Activated naive CD4-positive, alpha-beta T cell treated with anti-CD3 and anti-CD28 coated beads, Interleukin-2, amount 50 U/mL, for 72 hours (primary cell): ENCODE measurements around the gene COL18A1. TPM values are rescaled to one million over a fixed set of nuclear protein-coding genes. Genes with fewer than 3 reads are reported as not detected.
"Not testable (repeated sequence)": the region's sequence is repeated elsewhere in the genome, so short reads cannot be mapped to it uniquely, and the experiment has no call there.

Source experiments
- ATAC-seq, 2 donors: fragments of 150-1000 bp; cut with Tn5 transposase; 2 replicates each; pipeline ENCODE4 v1.10.0; 2021; ENCODE audit warnings: mild to moderate bottlenecking in 2 of 2, moderate library complexity in 2 of 2
- DNase-seq, 2 donors: peaks; one replicate each; pipeline ENCODE4 v3.0.0; 2021 to 2022; ENCODE audit warnings: low spot score in 2 of 2
- H3K27ac Mint-ChIP-seq, 2 donors: one replicate each; pipeline ENCODE4 v1.8.0; 2022; ENCODE audit warnings: mild to moderate bottlenecking in 2 of 2, mixed read lengths in 2 of 2
- H3K36me3 Mint-ChIP-seq, 2 donors: one replicate each; pipeline ENCODE4 v1.8.0; 2022; ENCODE audit warnings: mixed read lengths in 2 of 2
- H3K9me3 Mint-ChIP-seq, 2 donors: one replicate each; pipeline ENCODE4 v1.8.0; 2022; ENCODE audit warnings: mixed read lengths in 2 of 2
- total RNA-seq, 2 donors: library from RNA; stranded (reverse); gene quantifications; one replicate each; pipeline ENCODE4 v1.2.3, GENCODE V29; 2022

Gene COL18A1
- total RNA-seq, 2 donors from 2014 or later, result 4.3 to 22.3 TPM

GRCh38 chr21:45499970-45500577, 95.1 kb downstream of the COL18A1 start:
- ATAC-seq (no peak), DNase-seq (peak in 1 of 2 donors; percentile 26)
- peaks cover 0 to 7% of the 10 kb centered on the region in 2 donors for H3K9me3 Mint-ChIP-seq
- no peak overlapping the region for H3K27ac Mint-ChIP-seq
- H3K36me3 Mint-ChIP-seq, result peaks cover 0 to 14% of the 10 kb centered on the region in 2 donors

DNA sequence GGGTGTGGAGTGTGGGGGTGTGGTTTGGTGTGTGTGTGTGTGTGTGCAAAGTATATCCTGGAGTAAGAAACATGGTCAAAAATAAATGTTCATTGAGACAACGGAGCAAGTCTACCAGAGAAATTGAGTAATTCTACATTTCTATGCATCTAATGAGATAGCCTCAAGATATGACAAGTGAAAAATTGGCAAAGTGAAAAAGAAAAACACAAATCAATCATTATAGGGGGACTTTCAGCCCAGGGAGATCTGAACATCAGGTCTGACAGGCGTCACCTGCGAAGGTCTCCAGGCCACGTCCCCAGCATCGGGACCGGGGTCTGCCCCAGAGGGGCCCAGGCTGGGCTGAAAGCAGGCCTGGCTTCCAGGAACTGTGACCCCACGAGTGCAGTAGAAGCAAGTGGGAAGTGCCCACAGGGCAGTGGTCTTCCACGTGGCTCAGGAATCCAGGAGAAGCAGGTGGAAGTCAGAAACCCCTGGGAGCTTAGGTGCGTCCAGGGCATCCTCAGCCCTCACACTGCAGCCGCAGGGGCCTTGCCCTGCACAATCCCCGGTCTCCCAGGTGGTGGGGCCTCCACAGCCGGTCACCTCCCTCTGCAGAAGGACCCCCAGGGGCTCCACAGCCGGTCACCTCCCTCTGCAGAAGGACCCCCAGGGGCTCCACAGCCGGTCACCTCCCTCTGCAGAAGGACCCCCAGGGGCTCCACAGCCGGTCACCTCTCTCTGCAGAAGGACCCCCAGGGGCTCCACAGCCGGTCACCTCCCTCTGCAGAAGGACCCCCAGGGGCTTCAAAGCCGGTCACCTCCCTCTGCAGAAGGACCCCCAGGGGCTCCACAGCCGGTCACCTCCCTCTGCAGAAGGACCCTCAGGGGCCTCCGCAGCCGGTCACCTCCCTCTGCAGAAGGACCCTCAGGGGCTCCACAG, 96.4 kb downstream of the COL18A1 start:
- DNase-seq (peak in 1 of 2 donors; percentile 50), ATAC-seq (peak; percentile 23 to 48)
- not testable (repeated sequence) for H3K9me3 Mint-ChIP-seq, H3K27ac Mint-ChIP-seq
- peaks cover 0 to 14% of the 10 kb centered on the region in 2 donors for H3K36me3 Mint-ChIP-seq

DNA sequence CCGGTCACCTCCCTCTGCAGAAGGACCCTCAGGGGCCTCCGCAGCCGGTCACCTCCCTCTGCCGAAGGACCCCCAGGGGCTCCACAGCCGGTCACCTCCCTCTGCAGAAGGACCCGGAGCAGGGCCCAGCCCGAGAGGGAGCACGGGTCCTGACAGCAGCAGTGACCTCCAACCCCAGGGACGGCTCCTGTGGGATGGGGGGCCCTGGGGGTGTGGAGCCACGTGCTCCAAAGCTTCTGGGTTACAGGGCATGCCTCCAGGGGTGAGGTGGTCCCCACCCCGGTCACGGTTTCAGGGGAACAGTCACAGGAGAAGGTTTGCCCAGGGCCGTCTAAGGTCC, 97.0 kb downstream of the COL18A1 start:
- H3K36me3 Mint-ChIP-seq, result peaks cover 0 to 14% of the 10 kb centered on the region in 2 donors
- H3K27ac Mint-ChIP-seq, result no peak overlapping the region
- DNase-seq, result peak in 1 of 2 donors; percentile 45
- H3K9me3 Mint-ChIP-seq, result peaks cover 0 to 7% of the 10 kb centered on the region in 2 donors
- ATAC-seq, result no peak

- ATAC-seq (no peak), DNase-seq (peak in 1 of 2 donors; percentile 18)
- peaks cover 0 to 7% of the 10 kb centered on the region in 2 donors for H3K9me3 Mint-ChIP-seq
- H3K36me3 Mint-ChIP-seq, result peaks cover 0 to 14% of the 10 kb centered on the region in 2 donors
- no peak overlapping the region for H3K27ac Mint-ChIP-seq
Measured at GRCh38 chr21:45502600-45502999, 97.6 kb downstream of the COL18A1 start.

GRCh38 chr21:45503226-45503625, 98.3 kb downstream of the COL18A1 start:
- DNase-seq, H3K9me3 Mint-ChIP-seq, ATAC-seq, H3K27ac Mint-ChIP-seq: not testable (repeated sequence)
- peaks cover 0 to 14% of the 10 kb centered on the region in 2 donors for H3K36me3 Mint-ChIP-seq

GRCh38 chr21:45504021-45504515, 99.1 kb downstream of the COL18A1 start:
- H3K9me3 Mint-ChIP-seq, result peaks cover 0 to 7% of the 10 kb centered on the region in 2 donors

DNA sequence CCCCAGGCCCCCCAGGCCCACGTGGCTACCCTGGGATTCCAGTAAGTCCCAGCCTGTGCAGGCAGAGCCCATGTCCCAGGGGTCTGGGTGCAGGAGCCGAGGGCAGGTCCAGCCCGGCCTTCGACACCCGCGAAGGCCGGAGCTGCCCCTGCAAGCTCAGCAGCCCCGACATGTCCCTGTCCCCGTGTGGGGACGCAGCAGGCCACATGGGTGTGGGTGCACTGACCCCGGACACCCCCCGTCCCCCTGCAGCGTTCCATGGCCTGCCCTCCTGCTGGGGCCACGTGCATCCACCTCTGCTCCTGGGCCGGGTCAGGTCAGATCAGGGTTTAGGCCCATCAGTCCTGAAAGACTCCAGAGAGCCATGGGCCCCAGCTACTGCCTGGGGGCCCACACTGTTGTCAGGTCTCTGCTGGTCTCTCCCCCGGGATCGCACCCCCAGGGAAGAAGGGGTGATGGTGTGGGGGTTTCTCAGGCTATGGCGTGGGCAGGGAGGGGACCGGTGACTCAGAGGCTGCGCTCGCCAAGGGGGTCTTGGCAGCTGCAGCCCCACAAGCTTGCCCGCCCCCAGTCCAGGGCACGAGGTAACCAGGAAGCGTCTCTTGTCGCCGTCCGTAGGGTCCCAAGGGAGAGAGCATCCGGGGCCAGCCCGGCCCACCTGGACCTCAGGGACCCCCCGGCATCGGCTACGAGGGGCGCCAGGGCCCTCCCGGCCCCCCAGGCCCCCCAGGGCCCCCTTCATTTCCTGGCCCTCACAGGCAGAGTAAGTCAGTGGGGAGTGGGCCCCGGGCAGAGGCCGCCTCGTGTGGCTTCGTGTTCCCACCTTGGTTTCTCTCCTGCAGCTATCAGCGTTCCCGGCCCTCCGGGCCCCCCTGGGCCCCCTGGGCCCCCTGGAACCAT, 99.8 kb downstream of the COL18A1 start:
- DNase-seq (peak in 1 of 2 donors; percentile 53), ATAC-seq (no peak)
- Mint-ChIP-seq H3K36me3 (peaks cover 0 to 2% of the 10 kb centered on the region in 2 donors), H3K27ac (no peak overlapping the region), H3K9me3 (peaks cover 0 to 4% of the 10 kb centered on the region in 2 donors)

More at GRCh38 chr21:45504021-45504515, 99.1 kb downstream of the COL18A1 start:
- DNase-seq (peak in 1 of 2 donors; percentile 49), ATAC-seq (no peak)
- H3K36me3 Mint-ChIP-seq, result peaks cover 0 to 9% of the 10 kb centered on the region in 2 donors
- no peak overlapping the region for H3K27ac Mint-ChIP-seq

DNA sequence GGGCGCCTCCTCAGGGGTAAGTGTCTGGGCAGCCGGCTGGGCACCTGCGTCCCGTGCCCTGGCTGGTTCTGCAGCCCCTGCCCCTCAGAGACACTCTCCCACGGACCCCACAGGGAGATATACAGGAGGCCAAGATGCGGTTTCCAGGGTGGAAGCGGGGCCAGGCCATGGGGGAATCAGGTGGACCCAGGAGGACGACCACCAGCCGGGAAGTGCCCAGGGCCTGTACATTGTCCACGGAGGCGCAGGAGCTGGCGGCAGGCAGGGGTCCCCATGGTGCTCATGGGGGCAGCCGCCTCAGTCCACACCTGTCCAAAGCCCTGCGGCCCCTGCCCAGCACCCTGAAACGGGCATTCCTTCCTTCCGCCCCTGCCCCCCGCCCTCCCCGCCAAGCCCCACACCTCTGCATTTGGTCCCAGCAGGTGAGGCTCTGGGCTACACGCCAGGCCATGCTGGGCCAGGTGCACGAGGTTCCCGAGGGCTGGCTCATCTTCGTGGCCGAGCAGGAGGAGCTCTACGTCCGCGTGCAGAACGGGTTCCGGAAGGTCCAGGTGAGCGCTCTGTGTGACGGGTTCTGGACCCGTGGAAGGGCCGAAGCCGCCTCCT, 100.6 kb downstream of the COL18A1 start:
- no peak for ATAC-seq
- peak in 1 of 2 donors; percentile 20 for DNase-seq
- no peaks in the 10 kb centered on the region for H3K36me3 Mint-ChIP-seq
- H3K9me3 Mint-ChIP-seq, result no peaks in the 10 kb centered on the region
- H3K27ac Mint-ChIP-seq, result no peak overlapping the region

- ATAC-seq, result no peak
- DNase-seq, result peak in 1 of 2 donors; percentile 33
- Mint-ChIP-seq H3K36me3 (no peaks in the 10 kb centered on the region), H3K27ac (no peak overlapping the region), H3K9me3 (no peaks in the 10 kb centered on the region)
Measured at GRCh38 chr21:45506241-45506817, 101.4 kb downstream of the COL18A1 start.

DNA sequence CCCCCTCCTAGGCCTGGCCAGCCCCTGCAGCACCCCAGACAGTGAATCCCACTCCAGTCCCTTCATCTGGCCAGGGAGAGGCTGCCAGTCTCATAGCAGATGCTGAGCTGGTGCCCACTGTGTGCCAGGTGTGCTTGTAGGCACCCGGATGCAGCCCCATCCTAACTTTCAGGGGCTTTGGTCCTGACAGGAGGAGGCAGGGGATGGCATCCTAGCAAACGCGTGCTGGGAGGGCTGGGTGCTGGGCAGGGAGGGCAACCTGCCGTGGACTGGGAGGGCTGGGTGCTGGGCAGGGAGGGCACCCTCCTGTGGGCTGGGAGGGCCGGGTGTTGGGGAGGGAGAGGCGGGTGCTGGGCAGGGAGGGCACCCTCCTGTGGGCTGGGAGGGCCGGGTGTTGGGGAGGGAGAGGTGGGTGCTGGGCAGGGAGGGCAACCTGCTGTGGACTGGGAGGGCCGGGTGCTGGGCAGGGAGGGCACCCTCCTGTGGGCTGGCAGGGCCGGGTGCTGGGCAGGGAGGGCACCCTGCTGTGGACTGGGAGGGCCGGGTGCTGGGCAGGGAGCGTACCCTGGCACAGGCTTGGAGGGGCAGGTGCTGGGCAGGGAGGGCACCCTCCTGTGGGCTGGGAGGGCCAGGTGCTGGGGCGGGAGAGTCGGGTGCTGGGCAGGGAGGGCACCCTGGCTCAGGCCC, 102.0 kb downstream of the COL18A1 start:
- H3K36me3 Mint-ChIP-seq, result no peaks in the 10 kb centered on the region
- H3K27ac Mint-ChIP-seq, result no peak overlapping the region
- peak in 1 of 2 donors; percentile 48 for DNase-seq
- ATAC-seq, result no peak
- no peaks in the 10 kb centered on the region for H3K9me3 Mint-ChIP-seq

DNA sequence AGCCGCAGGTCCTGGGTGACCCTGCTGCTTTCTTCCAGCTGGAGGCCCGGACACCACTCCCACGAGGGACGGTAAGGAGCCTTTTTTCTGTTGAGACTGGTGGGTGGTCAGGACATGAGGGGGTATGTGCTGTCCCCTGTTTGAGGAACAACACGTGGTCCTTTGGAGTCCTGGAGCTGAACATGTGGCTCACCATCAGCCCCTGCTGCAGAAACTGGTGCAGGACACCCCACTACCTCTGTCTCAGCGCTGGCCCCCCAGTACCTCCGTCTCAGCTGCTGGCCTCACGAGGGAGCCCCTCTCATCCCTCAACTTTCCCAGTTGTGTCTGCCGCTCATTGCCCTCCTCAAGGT, 102.5 kb downstream of the COL18A1 start:
- Mint-ChIP-seq H3K36me3 (no peaks in the 10 kb centered on the region), H3K27ac (peak overlapping the region in 1 of 2 donors; percentile 58), H3K9me3 (no peaks in the 10 kb centered on the region)
- no peak for DNase-seq
- ATAC-seq, result no peak

DNA sequence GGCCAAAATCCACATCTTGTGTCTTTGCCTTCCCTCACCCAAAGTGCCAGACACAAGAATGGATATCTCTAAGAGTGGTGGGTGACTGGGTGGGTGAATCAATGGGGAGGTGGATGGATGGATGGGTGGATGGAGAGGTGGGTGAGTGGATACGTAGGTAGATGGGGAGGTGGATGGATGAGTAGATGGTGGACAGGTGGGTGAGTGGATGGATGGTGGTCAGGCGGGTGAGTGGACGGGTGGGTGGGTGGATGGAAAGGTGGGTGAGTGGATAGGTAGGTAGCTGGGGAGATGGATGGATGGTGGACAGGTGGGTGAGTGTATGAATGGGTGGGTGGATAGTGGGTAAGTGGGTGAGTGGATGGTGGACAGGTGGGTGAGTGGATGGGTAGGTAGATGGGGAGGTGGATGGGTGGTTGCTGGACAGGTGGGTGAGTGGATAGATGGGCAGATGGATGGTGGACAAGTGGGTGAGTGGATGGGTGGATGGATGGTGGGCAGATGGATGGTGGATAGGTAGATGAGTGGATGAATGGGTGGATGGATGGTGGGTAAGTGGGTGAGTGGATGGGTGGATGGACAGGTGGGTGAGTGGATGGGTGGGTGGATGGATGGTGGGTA, 103.0 kb downstream of the COL18A1 start:
- no peak for ATAC-seq
- Mint-ChIP-seq H3K9me3 (no peaks in the 10 kb centered on the region), H3K36me3 (no peaks in the 10 kb centered on the region), H3K27ac (peak overlapping the region; percentile 45 to 58)
- DNase-seq, result no peak

DNA sequence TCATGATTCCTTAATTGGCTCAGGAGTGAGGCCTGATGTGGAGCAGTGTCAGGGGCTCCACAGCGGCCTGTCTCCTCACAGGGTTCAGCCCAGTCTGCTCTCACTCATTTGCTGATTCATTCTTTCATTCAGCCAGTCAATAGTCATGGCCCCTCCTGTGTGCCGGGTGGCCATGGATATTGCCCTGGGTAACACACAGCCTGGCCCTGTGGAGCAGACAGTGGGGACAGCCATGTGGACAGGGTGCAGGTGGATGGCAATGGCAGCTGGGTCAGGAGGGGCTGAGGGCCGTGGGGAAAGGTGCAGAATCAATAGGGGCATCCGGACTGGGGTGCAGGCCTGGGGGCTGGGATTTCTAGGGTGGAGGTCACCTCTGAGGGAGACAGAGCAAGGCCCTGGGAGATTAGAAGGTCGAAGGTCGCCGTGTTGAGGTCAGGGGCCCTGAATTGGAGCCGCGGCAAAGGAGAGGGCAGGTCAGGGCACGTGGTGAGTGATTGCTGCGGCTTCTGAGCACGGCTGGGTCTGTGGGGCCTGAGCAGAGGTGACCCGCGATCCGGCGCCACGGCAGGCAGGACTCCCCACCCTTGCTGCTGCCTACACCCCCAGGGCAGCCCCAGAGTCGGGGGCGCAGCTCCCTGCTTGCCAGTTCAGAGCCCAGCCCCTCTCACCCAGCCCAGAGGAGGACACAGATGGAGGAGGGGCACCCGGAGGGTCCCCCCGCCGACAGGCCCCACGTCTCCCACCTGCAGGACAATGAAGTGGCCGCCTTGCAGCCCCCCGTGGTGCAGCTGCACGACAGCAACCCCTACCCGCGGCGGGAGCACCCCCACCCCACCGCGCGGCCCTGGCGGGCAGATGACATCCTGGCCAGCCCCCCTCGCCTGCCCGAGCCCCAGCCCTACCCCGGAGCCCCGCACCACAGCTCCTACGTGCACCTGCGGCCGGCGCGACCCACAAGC, 103.9 kb downstream of the COL18A1 start:
- H3K9me3 Mint-ChIP-seq, result no peaks in the 10 kb centered on the region
- H3K36me3 Mint-ChIP-seq, result no peaks in the 10 kb centered on the region
- peak overlapping the region; percentile 45 to 58 for H3K27ac Mint-ChIP-seq
- ATAC-seq (peak in 1 of 2 donors; percentile 12), DNase-seq (peak in 1 of 2 donors; percentile 44)
